ENCODE data around the gene PIGT.

Gene PIGT

DNA sequence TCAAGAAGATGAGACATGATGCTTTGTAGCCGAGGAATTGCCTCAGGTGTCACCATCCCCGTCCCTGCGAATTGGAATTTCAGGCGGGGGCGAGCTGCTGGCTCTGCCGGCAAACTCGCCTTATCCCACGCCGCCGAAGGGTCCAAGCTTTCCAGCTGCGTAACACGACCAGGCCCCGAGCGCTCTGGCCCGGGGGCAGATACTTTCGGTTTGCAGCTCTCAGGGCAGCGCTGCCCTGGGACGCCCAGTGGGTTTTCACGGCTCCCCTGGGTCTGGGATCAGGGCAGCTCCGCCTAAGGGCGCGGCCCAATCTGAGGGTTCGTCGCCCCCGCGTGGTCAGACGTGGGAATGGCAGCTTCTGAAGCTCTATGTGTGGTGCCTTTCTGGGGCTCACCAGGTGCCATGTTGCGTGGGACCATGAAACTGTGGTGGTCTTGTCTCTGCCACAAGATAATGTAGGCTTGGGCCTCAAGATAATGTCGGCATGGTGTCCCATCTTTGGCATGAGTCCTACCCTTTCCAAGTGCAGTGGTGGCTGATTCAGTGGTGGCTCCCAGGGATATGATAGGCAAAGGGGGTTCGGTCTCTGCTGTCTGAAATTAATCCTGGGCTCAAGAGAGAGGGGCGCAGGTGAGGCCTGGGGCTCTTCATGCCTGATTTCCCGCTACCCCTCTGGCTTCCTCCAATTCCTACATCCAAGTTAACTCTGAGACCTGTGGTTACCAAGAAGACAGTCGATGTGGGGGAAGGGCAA lies 21.0 kb downstream of the PIGT start:
- H3K4me3 ChIP-seq (replicated peaks; ENCODE audit: low read depth, low read length), result peak overlapping the region; percentile 63
- peak; percentile 85 for DNase-seq (ENCODE audit: low read depth)
- TF ChIP-seq, protein P1, sequence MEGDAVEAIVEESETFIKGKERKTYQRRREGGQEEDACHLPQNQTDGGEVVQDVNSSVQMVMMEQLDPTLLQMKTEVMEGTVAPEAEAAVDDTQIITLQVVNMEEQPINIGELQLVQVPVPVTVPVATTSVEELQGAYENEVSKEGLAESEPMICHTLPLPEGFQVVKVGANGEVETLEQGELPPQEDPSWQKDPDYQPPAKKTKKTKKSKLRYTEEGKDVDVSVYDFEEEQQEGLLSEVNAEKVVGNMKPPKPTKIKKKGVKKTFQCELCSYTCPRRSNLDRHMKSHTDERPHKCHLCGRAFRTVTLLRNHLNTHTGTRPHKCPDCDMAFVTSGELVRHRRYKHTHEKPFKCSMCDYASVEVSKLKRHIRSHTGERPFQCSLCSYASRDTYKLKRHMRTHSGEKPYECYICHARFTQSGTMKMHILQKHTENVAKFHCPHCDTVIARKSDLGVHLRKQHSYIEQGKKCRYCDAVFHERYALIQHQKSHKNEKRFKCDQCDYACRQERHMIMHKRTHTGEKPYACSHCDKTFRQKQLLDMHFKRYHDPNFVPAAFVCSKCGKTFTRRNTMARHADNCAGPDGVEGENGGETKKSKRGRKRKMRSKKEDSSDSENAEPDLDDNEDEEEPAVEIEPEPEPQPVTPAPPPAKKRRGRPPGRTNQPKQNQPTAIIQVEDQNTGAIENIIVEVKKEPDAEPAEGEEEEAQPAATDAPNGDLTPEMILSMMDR (IDR thresholded peaks at IDR 0.05; ENCODE audit: low read length, missing control alignments), result peak; percentile 89

DNA sequence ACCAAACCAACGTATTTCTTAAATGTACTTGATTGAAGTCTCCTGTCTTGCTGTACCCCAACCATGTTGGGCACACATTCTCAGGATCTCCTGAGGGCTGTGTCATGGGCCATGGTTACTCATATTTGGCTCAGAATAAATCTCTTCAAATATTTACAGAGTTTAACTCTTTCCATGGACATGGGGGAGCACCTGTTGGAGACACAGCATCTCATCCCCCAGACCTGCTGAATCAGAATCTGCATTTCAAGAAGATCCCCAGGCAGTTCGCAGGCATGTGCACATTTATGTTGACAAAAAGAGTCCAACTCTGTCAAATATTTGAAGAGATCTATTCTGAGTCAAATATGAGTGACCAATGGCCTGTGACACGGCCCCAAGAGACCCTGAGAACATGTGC lies 24.5 kb downstream of the PIGT start:
- DNase-seq (ENCODE audit: low read depth), result no peak
- TF ChIP-seq, protein P1 (IDR thresholded peaks at IDR 0.05; ENCODE audit: low read length, missing control alignments), result no peak
- no peak overlapping the region for H3K4me3 ChIP-seq (replicated peaks; ENCODE audit: low read depth, low read length)

DNA sequence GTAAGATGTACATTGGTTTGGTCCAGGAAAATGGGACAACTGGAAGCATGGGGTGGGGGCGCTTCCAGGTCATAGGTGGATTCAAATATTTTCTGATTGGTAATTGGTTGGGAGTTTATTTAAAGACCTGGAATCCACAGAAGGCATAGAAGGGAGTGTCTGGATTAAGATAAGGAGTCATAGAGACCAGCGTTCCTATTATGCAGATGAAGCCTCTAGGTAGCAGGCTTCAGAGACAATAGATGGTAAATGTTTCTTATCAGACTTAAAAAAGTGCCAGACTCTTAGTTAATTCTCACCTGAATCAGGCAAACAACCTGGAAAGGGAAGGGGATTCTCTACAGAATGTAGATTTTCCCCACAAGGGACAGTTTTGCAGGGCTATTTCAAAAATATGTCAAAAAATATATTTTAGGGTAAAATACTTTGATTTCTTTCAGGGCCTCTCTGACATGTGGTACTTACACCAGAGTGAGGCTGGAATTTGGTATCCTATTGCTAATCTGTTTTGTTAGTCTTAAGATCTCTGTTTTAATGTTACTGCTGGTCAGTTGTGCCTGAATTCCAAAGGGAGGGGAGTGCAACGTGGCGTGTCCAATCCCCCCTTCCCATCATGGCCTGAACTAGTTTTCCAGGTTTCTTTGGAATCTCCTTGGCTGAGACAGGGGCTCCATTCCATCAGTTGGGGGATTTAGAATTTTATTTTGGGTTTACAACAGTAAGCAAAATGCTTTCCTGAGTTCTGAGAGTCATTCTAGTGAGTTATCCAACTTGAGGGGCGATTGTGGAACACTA lies 25.1 kb downstream of the PIGT start:
- H3K4me3 ChIP-seq (replicated peaks; ENCODE audit: low read depth, low read length), result no peak overlapping the region
- no peak for DNase-seq (ENCODE audit: low read depth)
- TF ChIP-seq, protein P1 (IDR thresholded peaks at IDR 0.05; ENCODE audit: low read length, missing control alignments), result no peak

DNA sequence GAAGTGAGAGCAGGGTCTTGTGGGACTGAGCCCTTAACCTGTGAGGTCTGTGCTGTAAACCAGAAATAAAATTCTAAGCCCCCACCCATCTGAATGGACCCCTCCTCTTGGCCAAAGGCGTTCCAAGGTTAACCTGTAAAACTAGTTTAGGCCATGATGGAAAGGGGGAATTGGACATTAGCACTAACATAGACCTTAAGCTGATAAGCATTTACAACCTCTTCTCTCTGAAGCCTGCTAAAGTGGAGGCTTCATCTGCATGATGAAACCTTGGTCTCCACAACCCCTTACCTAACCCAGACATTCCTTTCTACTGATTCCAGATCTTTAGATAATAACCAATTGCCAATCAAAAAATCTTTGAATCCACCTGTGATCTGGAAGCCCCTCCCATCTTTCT lies 25.8 kb downstream of the PIGT start:
- TF ChIP-seq, protein P1 (IDR thresholded peaks at IDR 0.05; ENCODE audit: low read length, missing control alignments), result no peak
- DNase-seq (ENCODE audit: low read depth), result no peak
- no peak overlapping the region for H3K4me3 ChIP-seq (replicated peaks; ENCODE audit: low read depth, low read length)

DNA sequence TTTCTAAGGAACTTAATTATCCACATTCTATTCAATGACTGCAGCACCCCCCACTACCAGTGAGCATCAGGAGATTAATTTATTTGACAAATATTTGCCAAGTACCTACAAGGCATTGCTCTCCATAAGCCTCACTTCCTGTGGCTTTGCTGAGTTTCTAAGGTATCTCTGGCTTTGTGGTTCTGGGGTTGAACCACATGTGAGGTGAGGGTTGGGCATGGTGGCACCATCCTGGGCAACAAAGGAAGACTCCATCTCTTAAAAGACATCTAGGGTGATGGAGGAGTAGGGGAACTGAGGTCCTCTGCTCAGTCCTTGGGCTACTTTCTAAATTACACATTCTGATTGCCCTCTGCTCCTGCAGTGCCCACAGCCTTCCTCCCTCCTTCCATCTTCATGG lies 28.1 kb downstream of the PIGT start:
- DNase-seq (ENCODE audit: low read depth), result no peak
- TF ChIP-seq, protein P1 (IDR thresholded peaks at IDR 0.05; ENCODE audit: low read length, missing control alignments), result no peak
- no peak overlapping the region for H3K4me3 ChIP-seq (replicated peaks; ENCODE audit: low read depth, low read length)

DNA sequence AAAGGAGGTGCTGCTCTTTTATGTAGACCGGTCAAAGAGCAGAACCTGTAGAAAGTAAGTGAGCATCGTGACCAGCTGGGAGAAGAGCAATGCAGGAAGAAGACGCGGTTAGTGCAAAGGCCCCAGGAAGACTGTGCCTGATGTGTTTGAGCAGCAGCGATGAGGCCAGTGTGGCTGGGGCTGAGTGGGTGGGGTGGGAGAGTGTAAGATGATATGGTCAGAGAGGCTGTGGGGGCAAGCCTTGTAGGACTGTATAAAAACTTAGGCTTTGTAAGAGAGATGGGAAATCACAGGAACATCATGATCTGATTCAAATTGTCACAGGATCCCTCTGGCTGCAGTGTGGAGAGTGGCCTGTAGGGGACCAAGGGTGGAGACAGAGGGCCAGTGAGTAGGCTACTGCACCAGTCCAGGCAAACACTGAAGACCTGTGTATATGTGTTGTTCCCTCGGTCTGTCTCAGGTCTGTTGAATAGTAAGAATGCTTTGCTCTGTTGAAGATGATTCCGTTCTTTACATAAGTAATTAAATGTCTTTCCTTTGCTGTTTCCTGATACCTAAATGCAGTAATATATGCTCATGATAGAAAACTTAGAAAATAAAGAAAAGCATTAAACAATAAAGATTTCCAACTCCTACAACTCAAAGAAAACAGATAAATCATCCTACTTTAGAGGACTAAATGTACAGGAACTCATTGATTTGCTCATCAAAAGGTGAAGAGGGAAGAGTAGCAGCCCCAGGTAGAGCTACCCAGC lies 30.0 kb downstream of the PIGT start:
- DNase-seq (ENCODE audit: low read depth), result peak; percentile 21
- no peak overlapping the region for H3K4me3 ChIP-seq (replicated peaks; ENCODE audit: low read depth, low read length)
- TF ChIP-seq, protein P1 (IDR thresholded peaks at IDR 0.05; ENCODE audit: low read length, missing control alignments), result peak; percentile 55
